ENCODE data around the gene KLHL22.

Gene KLHL22

DNA sequence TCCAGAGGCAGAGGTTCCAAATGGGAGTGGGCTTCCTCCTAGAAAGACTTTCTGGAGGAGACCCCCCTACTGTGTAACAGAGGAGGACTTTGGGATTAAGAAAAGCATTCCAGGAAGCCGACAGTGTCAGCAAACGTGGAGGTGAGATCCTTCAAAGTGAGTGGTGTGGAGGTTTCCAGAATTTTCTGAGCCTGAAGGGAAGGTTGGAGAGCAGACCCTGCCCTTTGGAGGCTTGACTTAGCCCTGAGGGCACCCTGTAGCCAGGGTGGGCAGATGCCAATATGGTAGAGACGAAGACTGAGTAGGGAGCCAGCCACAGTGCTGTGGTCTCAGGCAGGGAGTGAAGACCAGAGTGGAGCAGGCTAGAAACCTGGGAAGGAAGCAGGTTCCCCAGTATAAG is 1.8 kb upstream of the KLHL22 start:
- Histone ChIP-seq H2AFZ (ENCODE audit: low read length) (no peak overlapping the region), H3F3A (ENCODE audit: insufficient read depth, low read length) (no peaks in the 10 kb centered on the region), H3K9me2 (replicated peaks; ENCODE audit: insufficient read depth, low read length) (no peaks in the 10 kb centered on the region), H3K9ac (ENCODE audit: low read length) (no peak overlapping the region), H3K4me2 (ENCODE audit: low read depth, low read length) (no peak overlapping the region), H3K27ac (ENCODE audit: low read length) (no peak overlapping the region), H3K36me3 (replicated peaks; ENCODE audit: insufficient read depth, low read length) (no peaks in the 10 kb centered on the region), H3K79me2 (ENCODE audit: low read length) (peaks cover 24% of the 10 kb centered on the region), H4K20me1 (ENCODE audit: insufficient read depth, low read length) (no peaks in the 10 kb centered on the region), H3K9me3 (replicated peaks; ENCODE audit: insufficient read depth, low read length) (no peaks in the 10 kb centered on the region), H3K27me3 (replicated peaks; ENCODE audit: insufficient read depth, low read length) (no peaks in the 10 kb centered on the region), H3K4me3 (ENCODE audit: low read length) (no peak overlapping the region), H3K4me1 (ENCODE audit: low read length) (peaks cover 3% of the 10 kb centered on the region; the same call in 1 of the 2 replicates)
- TF ChIP-seq, protein P1, sequence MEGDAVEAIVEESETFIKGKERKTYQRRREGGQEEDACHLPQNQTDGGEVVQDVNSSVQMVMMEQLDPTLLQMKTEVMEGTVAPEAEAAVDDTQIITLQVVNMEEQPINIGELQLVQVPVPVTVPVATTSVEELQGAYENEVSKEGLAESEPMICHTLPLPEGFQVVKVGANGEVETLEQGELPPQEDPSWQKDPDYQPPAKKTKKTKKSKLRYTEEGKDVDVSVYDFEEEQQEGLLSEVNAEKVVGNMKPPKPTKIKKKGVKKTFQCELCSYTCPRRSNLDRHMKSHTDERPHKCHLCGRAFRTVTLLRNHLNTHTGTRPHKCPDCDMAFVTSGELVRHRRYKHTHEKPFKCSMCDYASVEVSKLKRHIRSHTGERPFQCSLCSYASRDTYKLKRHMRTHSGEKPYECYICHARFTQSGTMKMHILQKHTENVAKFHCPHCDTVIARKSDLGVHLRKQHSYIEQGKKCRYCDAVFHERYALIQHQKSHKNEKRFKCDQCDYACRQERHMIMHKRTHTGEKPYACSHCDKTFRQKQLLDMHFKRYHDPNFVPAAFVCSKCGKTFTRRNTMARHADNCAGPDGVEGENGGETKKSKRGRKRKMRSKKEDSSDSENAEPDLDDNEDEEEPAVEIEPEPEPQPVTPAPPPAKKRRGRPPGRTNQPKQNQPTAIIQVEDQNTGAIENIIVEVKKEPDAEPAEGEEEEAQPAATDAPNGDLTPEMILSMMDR (IDR thresholded peaks at IDR 0.05; ENCODE audit: low read length), result no peak
- TF ChIP-seq EZH2 (optimal IDR thresholded peaks at IDR 0.05; ENCODE audit: low read depth, low read length), result no peak
- DNase-seq, result no peak

DNA sequence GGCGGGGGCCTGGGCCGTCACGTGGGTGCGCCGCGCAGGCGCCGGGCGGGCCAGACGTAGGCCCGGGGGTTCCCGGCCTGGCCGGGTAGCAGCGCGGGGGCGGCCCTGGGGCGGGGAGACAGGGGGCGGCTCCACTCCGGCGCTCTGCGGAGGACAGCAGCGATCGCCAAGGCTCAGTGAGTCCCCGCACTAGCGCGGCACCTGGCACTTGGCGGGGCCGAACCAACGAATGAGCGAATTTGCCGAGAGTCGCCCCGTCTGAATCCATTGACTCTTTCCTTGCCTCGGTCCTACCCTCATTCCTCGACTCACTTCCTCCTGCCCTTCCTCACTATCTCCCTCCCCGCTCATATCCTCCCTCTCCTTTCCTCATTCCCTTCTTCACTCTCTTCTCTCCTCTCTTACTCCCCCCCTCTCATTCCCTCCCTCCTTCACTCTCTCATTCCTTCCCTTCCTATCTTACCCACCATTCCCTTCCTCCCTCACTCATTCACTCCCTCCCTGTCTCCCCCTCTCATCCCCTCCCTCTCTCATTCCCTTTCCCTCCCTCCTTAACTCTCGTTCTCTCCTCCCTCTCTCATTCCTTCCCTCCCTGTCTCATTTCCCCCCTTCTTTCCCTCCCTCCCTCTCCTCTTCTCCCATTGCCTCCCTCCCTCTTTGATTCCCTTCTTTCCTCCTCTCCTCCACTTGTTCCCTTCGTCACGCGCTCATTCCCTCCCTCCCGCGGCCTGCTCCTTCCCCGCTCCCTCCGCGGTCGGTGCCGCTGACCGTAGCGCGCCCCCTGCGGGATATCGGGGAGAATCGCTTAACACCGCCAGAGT is 476 bp upstream of the KLHL22 start:
- no peaks in the 10 kb centered on the region for H3F3A ChIP-seq (ENCODE audit: insufficient read depth, low read length)
- no peaks in the 10 kb centered on the region for H3K9me2 ChIP-seq (replicated peaks; ENCODE audit: insufficient read depth, low read length)
- TF ChIP-seq EZH2phosphoT487 (IDR thresholded peaks at IDR 0.05; ENCODE audit: low read length), result no peak
- TF ChIP-seq, protein P1 (IDR thresholded peaks at IDR 0.05; ENCODE audit: low read length), result peak; percentile 94
- H3K9ac ChIP-seq (ENCODE audit: low read length), result peak overlapping the region; percentile 54
- H3K4me3 ChIP-seq (ENCODE audit: low read length), result peak overlapping the region; percentile 88
- peak overlapping the region; percentile 49; the same call in 1 of the 2 replicates for H3K27ac ChIP-seq (ENCODE audit: low read length)
- H3K79me2 ChIP-seq (ENCODE audit: low read length), result peaks cover 34% of the 10 kb centered on the region
- DNase-seq, result peak; percentile 96
- H2AFZ ChIP-seq (ENCODE audit: low read length), result peak overlapping the region; percentile 70
- H3K27me3 ChIP-seq (replicated peaks; ENCODE audit: insufficient read depth, low read length), result no peaks in the 10 kb centered on the region
- H4K20me1 ChIP-seq (ENCODE audit: insufficient read depth, low read length), result no peaks in the 10 kb centered on the region
- H3K36me3 ChIP-seq (replicated peaks; ENCODE audit: insufficient read depth, low read length), result no peaks in the 10 kb centered on the region
- H3K4me2 ChIP-seq (ENCODE audit: low read depth, low read length), result peak overlapping the region; percentile 98
- no peaks in the 10 kb centered on the region for H3K9me3 ChIP-seq (replicated peaks; ENCODE audit: insufficient read depth, low read length)
- H3K4me1 ChIP-seq (ENCODE audit: low read length), result peaks cover 3% of the 10 kb centered on the region; the same call in 1 of the 2 replicates

DNA sequence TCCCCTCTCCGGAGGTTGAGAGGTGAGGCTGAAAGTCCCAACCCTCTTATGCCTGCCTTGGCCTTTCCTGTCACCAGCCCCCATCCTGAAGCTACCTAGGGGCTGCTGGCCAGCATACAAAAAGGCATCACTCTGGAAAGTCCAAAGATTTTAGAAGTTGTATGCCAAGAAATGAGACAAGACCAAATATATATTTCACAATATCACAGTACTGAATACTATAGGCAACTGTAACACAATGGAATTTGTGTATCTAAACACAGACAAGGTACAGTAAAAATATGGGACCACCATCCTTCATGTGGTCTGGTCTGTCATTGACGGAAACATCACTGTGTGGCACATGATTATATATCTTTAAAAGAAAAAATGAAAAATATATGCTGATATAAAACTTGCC is 4.2 kb downstream of the KLHL22 start:
- TF ChIP-seq EZH2phosphoT487 (IDR thresholded peaks at IDR 0.05; ENCODE audit: low read length) (no peak), EZH2 (optimal IDR thresholded peaks at IDR 0.05; ENCODE audit: low read depth, low read length) (no peak)
- TF ChIP-seq, protein P1 (IDR thresholded peaks at IDR 0.05; ENCODE audit: low read length), result no peak
- no peak overlapping the region for H2AFZ ChIP-seq (ENCODE audit: low read length)
- no peaks in the 10 kb centered on the region for H4K20me1 ChIP-seq (ENCODE audit: insufficient read depth, low read length)
- no peak overlapping the region for H3K4me3 ChIP-seq (ENCODE audit: low read length)
- H3K27ac ChIP-seq (ENCODE audit: low read length), result no peak overlapping the region
- no peaks in the 10 kb centered on the region for H3K9me2 ChIP-seq (replicated peaks; ENCODE audit: insufficient read depth, low read length)
- H3K27me3 ChIP-seq (replicated peaks; ENCODE audit: insufficient read depth, low read length), result no peaks in the 10 kb centered on the region
- no peaks in the 10 kb centered on the region for H3K4me1 ChIP-seq (ENCODE audit: low read length)
- no peaks in the 10 kb centered on the region for H3K36me3 ChIP-seq (replicated peaks; ENCODE audit: insufficient read depth, low read length)
- no peak for DNase-seq
- H3K9ac ChIP-seq (ENCODE audit: low read length), result no peak overlapping the region
- H3K4me2 ChIP-seq (ENCODE audit: low read depth, low read length), result no peak overlapping the region
- H3K79me2 ChIP-seq (ENCODE audit: low read length), result peaks cover 40% of the 10 kb centered on the region
- no peaks in the 10 kb centered on the region for H3K9me3 ChIP-seq (replicated peaks; ENCODE audit: insufficient read depth, low read length)
- H3F3A ChIP-seq (ENCODE audit: insufficient read depth, low read length), result no peaks in the 10 kb centered on the region
